Measurements from ENCODE around the gene DDAH2. TPM values are rescaled to one million over a fixed set of nuclear protein-coding genes. Genes with fewer than 3 reads are reported as not detected.

Gene DDAH2
- total RNA-seq, 1 donor from 2014 or later = 266 TPM

DNA sequence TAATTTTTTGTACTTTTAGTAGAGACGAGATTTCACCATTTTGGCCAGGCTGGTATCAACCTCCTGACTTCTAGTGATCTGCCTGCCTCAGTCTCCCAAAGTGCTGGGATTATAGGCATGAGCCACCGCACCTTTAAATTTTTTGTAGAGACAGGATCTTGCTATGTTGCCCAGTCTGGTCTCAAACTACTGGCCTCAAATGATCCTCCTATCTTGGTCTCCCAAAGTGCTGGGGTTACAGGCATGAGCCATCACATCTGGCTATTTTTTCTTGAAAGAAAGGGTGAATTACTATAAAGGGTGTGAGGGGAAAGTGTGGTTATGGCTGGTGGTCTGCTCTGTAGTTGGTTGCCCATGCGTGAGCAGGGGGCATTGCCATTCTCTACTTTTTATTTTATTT lies 20.9 kb downstream of the DDAH2 start:
- DNase-seq = no peak
- no peak overlapping the region for H3K4me3 Mint-ChIP-seq (ENCODE audit: unreplicated experiment)
- no peaks in the 10 kb centered on the region for H3K36me3 Mint-ChIP-seq (ENCODE audit: unreplicated experiment)
- no peak overlapping the region for H3K27ac Mint-ChIP-seq (ENCODE audit: unreplicated experiment)
- peaks cover 14% of the 10 kb centered on the region for H3K9me3 Mint-ChIP-seq (ENCODE audit: unreplicated experiment)
- TF ChIP-seq, protein P1, sequence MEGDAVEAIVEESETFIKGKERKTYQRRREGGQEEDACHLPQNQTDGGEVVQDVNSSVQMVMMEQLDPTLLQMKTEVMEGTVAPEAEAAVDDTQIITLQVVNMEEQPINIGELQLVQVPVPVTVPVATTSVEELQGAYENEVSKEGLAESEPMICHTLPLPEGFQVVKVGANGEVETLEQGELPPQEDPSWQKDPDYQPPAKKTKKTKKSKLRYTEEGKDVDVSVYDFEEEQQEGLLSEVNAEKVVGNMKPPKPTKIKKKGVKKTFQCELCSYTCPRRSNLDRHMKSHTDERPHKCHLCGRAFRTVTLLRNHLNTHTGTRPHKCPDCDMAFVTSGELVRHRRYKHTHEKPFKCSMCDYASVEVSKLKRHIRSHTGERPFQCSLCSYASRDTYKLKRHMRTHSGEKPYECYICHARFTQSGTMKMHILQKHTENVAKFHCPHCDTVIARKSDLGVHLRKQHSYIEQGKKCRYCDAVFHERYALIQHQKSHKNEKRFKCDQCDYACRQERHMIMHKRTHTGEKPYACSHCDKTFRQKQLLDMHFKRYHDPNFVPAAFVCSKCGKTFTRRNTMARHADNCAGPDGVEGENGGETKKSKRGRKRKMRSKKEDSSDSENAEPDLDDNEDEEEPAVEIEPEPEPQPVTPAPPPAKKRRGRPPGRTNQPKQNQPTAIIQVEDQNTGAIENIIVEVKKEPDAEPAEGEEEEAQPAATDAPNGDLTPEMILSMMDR (IDR thresholded peaks at IDR 0.05; ENCODE audit: partially characterized antibody, unreplicated experiment) = no peak
- peaks cover 8% of the 10 kb centered on the region for H3K4me1 Mint-ChIP-seq (ENCODE audit: low read depth, unreplicated experiment)
- peaks cover 9% of the 10 kb centered on the region for H3K27me3 Mint-ChIP-seq (ENCODE audit: unreplicated experiment)

DNA sequence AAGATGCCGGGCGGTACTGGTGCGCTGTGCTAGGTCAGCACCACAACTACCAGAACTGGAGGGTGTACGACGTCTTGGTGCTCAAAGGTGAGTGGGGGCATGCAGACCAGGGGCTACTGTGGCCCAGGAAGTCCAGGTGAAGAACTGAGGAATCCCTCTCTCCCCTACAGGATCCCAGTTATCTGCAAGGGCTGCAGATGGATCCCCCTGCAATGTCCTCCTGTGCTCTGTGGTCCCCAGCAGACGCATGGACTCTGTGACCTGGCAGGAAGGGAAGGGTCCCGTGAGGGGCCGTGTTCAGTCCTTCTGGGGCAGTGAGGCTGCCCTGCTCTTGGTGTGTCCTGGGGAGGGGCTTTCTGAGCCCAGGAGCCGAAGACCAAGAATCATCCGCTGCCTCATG lies 21.4 kb downstream of the DDAH2 start:
- H3K4me3 Mint-ChIP-seq (ENCODE audit: unreplicated experiment) = no peak overlapping the region
- no peaks in the 10 kb centered on the region for H3K36me3 Mint-ChIP-seq (ENCODE audit: unreplicated experiment)
- H3K9me3 Mint-ChIP-seq (ENCODE audit: unreplicated experiment) = peaks cover 16% of the 10 kb centered on the region
- peaks cover 6% of the 10 kb centered on the region for H3K4me1 Mint-ChIP-seq (ENCODE audit: low read depth, unreplicated experiment)
- TF ChIP-seq, protein P1 (IDR thresholded peaks at IDR 0.05; ENCODE audit: partially characterized antibody, unreplicated experiment) = no peak
- no peak overlapping the region for H3K27ac Mint-ChIP-seq (ENCODE audit: unreplicated experiment)
- no peak for DNase-seq
- peaks cover 6% of the 10 kb centered on the region for H3K27me3 Mint-ChIP-seq (ENCODE audit: unreplicated experiment)

DNA sequence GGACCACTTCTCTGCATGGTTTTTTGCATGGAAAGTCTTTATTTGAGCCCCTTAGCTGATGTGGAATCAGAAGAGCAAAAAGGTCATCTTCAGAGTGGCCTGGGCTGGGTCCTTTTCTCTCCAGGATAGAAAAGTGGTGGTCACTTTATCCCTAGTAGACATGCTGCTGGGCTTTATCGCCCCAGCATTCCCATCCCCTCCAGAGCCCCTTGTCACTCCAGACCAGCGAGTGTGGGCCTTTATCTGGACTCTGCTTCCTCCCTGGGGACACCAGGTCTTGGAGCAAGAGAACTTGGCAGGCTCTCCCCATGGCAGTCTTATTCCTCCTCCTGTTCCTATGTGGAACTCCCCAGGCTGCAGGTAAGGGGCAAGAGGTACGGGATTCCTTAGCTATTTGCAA lies 22.5 kb downstream of the DDAH2 start, which contains the start of gene LY6G6F:
LY6G6F (plus strand) TSS at position 268 of the 400 bp plus-strand sequence; CDS start at position 309, 41 bp downstream.
- H3K4me3 Mint-ChIP-seq (ENCODE audit: unreplicated experiment) = no peak within 1 kb of the TSS
- peaks cover 8% of the 10 kb centered on the region for H3K4me1 Mint-ChIP-seq (ENCODE audit: low read depth, unreplicated experiment)
- no peak for DNase-seq
- peaks cover 16% of the 10 kb centered on the region for H3K9me3 Mint-ChIP-seq (ENCODE audit: unreplicated experiment)
- TF ChIP-seq, protein P1 (IDR thresholded peaks at IDR 0.05; ENCODE audit: partially characterized antibody, unreplicated experiment) = no peak
- H3K27me3 Mint-ChIP-seq (ENCODE audit: unreplicated experiment) = peaks cover 10% of the 10 kb centered on the region
- no peak within 1 kb of the TSS for H3K27ac Mint-ChIP-seq (ENCODE audit: unreplicated experiment)
- H3K36me3 Mint-ChIP-seq (ENCODE audit: unreplicated experiment) = no peaks in the 10 kb centered on the region

DNA sequence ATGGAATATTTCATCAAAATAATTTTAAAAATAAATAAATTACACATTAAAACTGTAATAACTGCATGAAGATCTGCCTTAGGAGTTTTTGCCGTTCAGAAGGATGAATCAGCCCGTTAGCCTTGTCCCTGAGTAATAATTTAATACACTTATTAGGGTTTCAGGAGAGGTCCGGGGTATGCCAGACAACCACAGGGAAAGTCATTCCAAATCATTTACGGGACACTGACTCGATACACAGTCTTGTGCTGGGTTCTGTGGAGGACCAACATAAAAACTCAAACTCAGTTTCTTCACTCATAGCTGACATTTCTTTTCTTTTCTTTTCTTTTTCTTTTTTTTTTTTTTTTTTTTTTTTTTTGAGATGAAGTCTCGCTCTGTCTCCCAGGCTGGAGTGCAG lies 23.2 kb downstream of the DDAH2 start:
- H3K4me1 Mint-ChIP-seq (ENCODE audit: low read depth, unreplicated experiment) = peaks cover 15% of the 10 kb centered on the region
- no peak overlapping the region for H3K27ac Mint-ChIP-seq (ENCODE audit: unreplicated experiment)
- H3K9me3 Mint-ChIP-seq (ENCODE audit: unreplicated experiment) = peaks cover 16% of the 10 kb centered on the region
- no peak overlapping the region for H3K4me3 Mint-ChIP-seq (ENCODE audit: unreplicated experiment)
- TF ChIP-seq, protein P1 (IDR thresholded peaks at IDR 0.05; ENCODE audit: partially characterized antibody, unreplicated experiment) = no peak
- H3K27me3 Mint-ChIP-seq (ENCODE audit: unreplicated experiment) = peaks cover 11% of the 10 kb centered on the region
- no peak for DNase-seq
- H3K36me3 Mint-ChIP-seq (ENCODE audit: unreplicated experiment) = no peaks in the 10 kb centered on the region

DNA sequence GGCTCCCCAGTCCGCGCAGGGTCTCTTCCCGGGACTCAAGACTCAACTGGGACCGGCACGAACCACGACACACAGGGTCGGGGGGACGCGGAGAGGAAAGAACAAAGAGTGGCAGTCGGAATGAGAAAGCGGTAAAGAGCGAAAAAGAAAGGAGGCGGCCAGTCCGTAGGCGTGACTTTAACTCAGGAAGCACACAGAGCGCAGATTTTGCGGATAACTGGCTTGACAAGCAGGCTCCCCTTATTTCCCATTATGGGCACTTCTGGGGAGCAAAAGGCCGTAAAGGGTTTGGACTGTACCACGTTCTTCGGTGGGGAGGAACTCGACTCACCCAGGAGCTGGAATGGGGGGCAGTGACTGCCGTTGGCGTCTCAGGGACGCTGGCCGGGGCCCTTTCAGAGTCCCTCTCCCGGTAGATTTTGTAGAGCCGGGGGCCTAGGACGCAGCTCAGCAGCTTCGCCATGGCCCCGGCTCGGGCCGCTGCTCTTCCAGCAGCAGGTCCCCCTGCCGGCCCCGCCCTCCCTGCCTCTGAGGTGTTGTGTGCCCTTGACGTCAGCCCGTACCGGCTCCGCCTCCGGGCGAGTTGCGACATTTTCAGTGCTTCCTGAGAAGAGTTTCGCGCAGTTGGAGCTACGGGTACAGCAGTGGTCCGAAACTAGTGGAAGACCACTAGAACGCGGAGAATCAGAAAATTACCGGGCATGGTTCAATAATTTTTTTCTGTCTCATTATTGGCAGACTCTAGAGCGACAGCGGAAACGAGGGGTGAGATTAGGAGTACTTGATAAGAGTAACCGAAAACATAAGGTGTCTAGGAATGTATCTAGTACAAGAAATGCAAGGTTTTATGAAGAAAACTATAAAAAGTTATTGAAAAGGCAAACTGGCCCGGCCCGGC lies 26.0 kb downstream of the DDAH2 start, which contains the start of gene ABHD16A:
ABHD16A (minus strand) TSS at position 506 of the 898 bp plus-strand sequence; CDS start at position 463, 43 bp downstream.
- H3K27ac Mint-ChIP-seq (ENCODE audit: unreplicated experiment) = peak within 1 kb of the TSS; percentile 99
- TF ChIP-seq, protein P1 (IDR thresholded peaks at IDR 0.05; ENCODE audit: partially characterized antibody, unreplicated experiment) = peak; percentile 23
- peaks cover 7% of the 10 kb centered on the region for H3K27me3 Mint-ChIP-seq (ENCODE audit: unreplicated experiment)
- no peaks in the 10 kb centered on the region for H3K36me3 Mint-ChIP-seq (ENCODE audit: unreplicated experiment)
- H3K4me3 Mint-ChIP-seq (ENCODE audit: unreplicated experiment) = peak within 1 kb of the TSS; percentile 94
- peaks cover 13% of the 10 kb centered on the region for H3K4me1 Mint-ChIP-seq (ENCODE audit: low read depth, unreplicated experiment)
- peak; percentile 98 for DNase-seq
- peaks cover 10% of the 10 kb centered on the region for H3K9me3 Mint-ChIP-seq (ENCODE audit: unreplicated experiment)
